K562 (cell line): Measurements from ENCODE around the gene COMMD2. TPM values are rescaled to one million over a fixed set of nuclear protein-coding genes. Genes with fewer than 3 reads are reported as not detected.

Experiments used
- CBX3 ChIP-seq, 2 experiments: IDR thresholded peaks; 1 replicate in 1 of 2; 2 replicates in 1 of 2; pipeline ENCODE4 v1.6.1; 2012; ENCODE audit warnings: inconsistent platforms in 2 of 2, low read length in 2 of 2, borderline replicate concordance in 1 of 2, control low read depth in 1 of 2
- CGGBP1 ChIP-seq: fragments of 250-450 bp; sonication (Bioruptor Pico); IDR thresholded peaks from 2 replicates; pipeline ENCODE4 v1.9.0; 2021; ENCODE audit warnings: mild to moderate bottlenecking
- ELF1 ChIP-seq: fragments of 200-800 bp; sonication (Bioruptor generic); IDR thresholded peaks from 2 replicates; pipeline ENCODE4 v1.6.1; 2016; ENCODE audit warnings: missing genetic modification characterization, missing compliant biosample characterization
- GMEB1 ChIP-seq: fragments of 250-450 bp; sonication (Bioruptor Pico); IDR thresholded peaks from 2 replicates; pipeline ENCODE4 v1.4.0; 2020; ENCODE audit warnings: mild to moderate bottlenecking
- HMGN3 ChIP-seq: IDR thresholded peaks from 2 replicates; pipeline ENCODE4 v1.6.1; 2011; ENCODE audit warnings: borderline replicate concordance, low read depth, mild to moderate bottlenecking, mixed read lengths, low read length; ENCODE audit not compliant: insufficient read length; ENCODE audit errors: extremely low read depth
- L3MBTL2 ChIP-seq: fragments of 450-650 bp; IDR thresholded peaks from 2 replicates; pipeline ENCODE4 v1.6.1; 2016; ENCODE audit warnings: mild to moderate bottlenecking, moderate library complexity
- MEF2A ChIP-seq: IDR thresholded peaks from 2 replicates; pipeline ENCODE4 v1.6.1; 2011; ENCODE audit warnings: low read depth, mild to moderate bottlenecking, low read length, moderate library complexity; ENCODE audit not compliant: control insufficient read depth
- NR1H2 ChIP-seq: sonication (generic); formaldehyde crosslinking; IDR thresholded peaks from 2 replicates; pipeline ENCODE4 v1.4.0; 2020; ENCODE audit warnings: mild to moderate bottlenecking, missing genetic modification reagents
- RFX5 ChIP-seq: IDR thresholded peaks from 2 replicates; pipeline ENCODE4 v1.6.1; 2011; ENCODE audit warnings: low read depth, mild to moderate bottlenecking, improper control_type of control experiment, low read length
- SAFB ChIP-seq: fragments of 200-400 bp; formaldehyde crosslinking; IDR thresholded peaks from 2 replicates; pipeline ENCODE4 v1.6.1; 2017; ENCODE audit warnings: low read depth, low read length, borderline replicate concordance
- SIX5 ChIP-seq, 2 experiments: IDR thresholded peaks; 2 replicates each; pipeline ENCODE4 v1.6.1; 2011; ENCODE audit warnings: low read length in 2 of 2, borderline replicate concordance in 1 of 2, low read depth in 1 of 2, mild to moderate bottlenecking in 1 of 2, moderate library complexity in 1 of 2; ENCODE audit not compliant: insufficient read depth in 1 of 2
- SRSF9 ChIP-seq: fragments of 200-400 bp; formaldehyde crosslinking; IDR thresholded peaks from 2 replicates; pipeline ENCODE4 v1.6.1; 2017; ENCODE audit warnings: low read depth, low read length, borderline replicate concordance
- TEAD1 ChIP-seq, 2 experiments: fragments of 450-650 bp in 1 of 2; sonication (generic) in 1 of 2; formaldehyde crosslinking; IDR thresholded peaks; 2 replicates each; pipeline versions ENCODE4 v1.4.0 to v1.8.0; 2020 to 2022; ENCODE audit warnings: mild to moderate bottlenecking in 2 of 2, missing genetic modification reagents in 1 of 2
- TFE3 ChIP-seq: fragments of 450-650 bp; formaldehyde crosslinking; IDR thresholded peaks from 2 replicates; pipeline ENCODE4 v1.4.0; 2020; ENCODE audit warnings: mild to moderate bottlenecking, mixed read lengths
- THRAP3 ChIP-seq: fragments of 450-650 bp; IDR thresholded peaks from 2 replicates; pipeline ENCODE4 v1.6.1; 2016; ENCODE audit warnings: mild to moderate bottlenecking, inconsistent platforms, borderline replicate concordance
- TRIM25 ChIP-seq: fragments of 450-650 bp; IDR thresholded peaks from 2 replicates; pipeline ENCODE4 v1.7.0; 2016; ENCODE audit warnings: borderline replicate concordance
- ZBTB9 ChIP-seq: fragments of 450-650 bp; formaldehyde crosslinking; IDR thresholded peaks from 2 replicates; pipeline ENCODE4 v1.4.0; 2020; ENCODE audit warnings: mild to moderate bottlenecking, moderate library complexity
- ZKSCAN8 ChIP-seq: fragments of 200-800 bp; sonication (Bioruptor generic); IDR thresholded peaks from 2 replicates; pipeline ENCODE4 v1.6.1; 2016; ENCODE audit warnings: missing genetic modification characterization, missing compliant biosample characterization
- ZNF589 ChIP-seq: fragments of 200-800 bp; sonication (Bioruptor generic); IDR thresholded peaks from 2 replicates; pipeline ENCODE4 v1.6.1; 2016; ENCODE audit warnings: low read depth, missing genetic modification characterization, missing compliant biosample characterization
- polyA plus RNA-seq, 8 experiments: library from polyadenylated mRNA; depleted of rRNA in 4 of 8; stranded (reverse) in 5 of 8; unstranded in 3 of 8; fragments of >200 nt; fragmentation: Nextera tagmentation in 2 of 8; fragmentation: Illumina TruSeq in 1 of 8; extraction: Ambion mirVana in 2 of 8; extraction: Trizol in 1 of 8; gene quantifications; 2 replicates each; pipeline versions ENCODE4 v1.2.1 to v1.2.3, GENCODE V29; 2011 to 2014; ENCODE audit warnings: inconsistent platforms in 1 of 8, missing spikeins in 1 of 8
- total RNA-seq, 7 experiments: library from RNA; depleted of rRNA in 6 of 7; stranded (reverse); fragments of >200 nt in 6 of 7; fragmentation: Illumina TruSeq in 2 of 7; extraction: Trizol in 2 of 7; gene quantifications; 2 replicates each; pipeline versions ENCODE4 v1.2.1 to v1.2.3, GENCODE V29; 2011 to 2021; ENCODE audit warnings: low replicate concordance in 1 of 7

The COMMD2 gene
- total and polyA plus RNA-seq, 9 of the 15 experiments (the other 6 are each of a cell fraction or from before 2014, with no cell fraction given): 25.8 to 102 (median 41.8) TPM

GRCh38 chr3:149752051-149752787 is at the start of gene COMMD2 (continued):
- TF ChIP-seq TRIM25: no peak
- peak in 1 of 2 experiments; percentile 68; a peak in 1 of 4 replicates for TF ChIP-seq TEAD1 (CRISPR knock-in tag; IDR thresholded peaks at IDR 0.05)
- 0 out of 2 replicates have a peak, but pooled peaks have one; percentile 10 for TF ChIP-seq MEF2A
- no peak for TF ChIP-seq THRAP3
- TF ChIP-seq ELF1 (tag): peak; percentile 49; the same call in 1 of the 2 replicates
- TF ChIP-seq SRSF9: no peak
- TF ChIP-seq RFX5: no peak
- TF ChIP-seq NR1H2 (CRISPR knock-in tag): 0 out of 2 replicates have a peak, but pooled peaks have one; percentile 74
- peak; percentile 42; the same call in 1 of the 2 replicates for TF ChIP-seq CGGBP1 (CRISPR knock-in tag)
- peak; percentile 40 to 53; a peak in 3 of 4 replicates for TF ChIP-seq SIX5 (IDR thresholded peaks at IDR 0.05; ENCODE audit: borderline replicate concordance in 1 of 2, insufficient read depth in 1 of 2, low read depth in 1 of 2, low read length in 2 of 2)
- peak; percentile 95 for TF ChIP-seq HMGN3
- no peak for TF ChIP-seq ZNF589 (CRISPR knock-in tag)
- TF ChIP-seq CBX3 (IDR thresholded peaks at IDR 0.05; ENCODE audit: borderline replicate concordance in 1 of 2, low read length in 2 of 2): peak; percentile 46 to 93
- TF ChIP-seq L3MBTL2: peak; percentile 74
- TF ChIP-seq SAFB: no peak
- peak; percentile 50; the same call in 1 of the 2 replicates for TF ChIP-seq ZKSCAN8 (CRISPR knock-in tag)
- peak; percentile 82 for TF ChIP-seq GMEB1 (CRISPR knock-in tag)
- TF ChIP-seq ZBTB9 (CRISPR knock-in tag): no peak
- TF ChIP-seq TFE3: no peak
